Measurements from ENCODE around the gene CDH16. TPM values are rescaled to one million over a fixed set of nuclear protein-coding genes. Genes with fewer than 3 reads are reported as not detected.
"Not testable (repeated sequence)": the region's sequence is repeated elsewhere in the genome, so short reads cannot be mapped to it uniquely, and the experiment has no call there.

Gene CDH16
- total RNA-seq, 8 experiments from 2014 or later, result 0.04 to 0.24 (median 0.09) TPM; not detected in 4

DNA sequence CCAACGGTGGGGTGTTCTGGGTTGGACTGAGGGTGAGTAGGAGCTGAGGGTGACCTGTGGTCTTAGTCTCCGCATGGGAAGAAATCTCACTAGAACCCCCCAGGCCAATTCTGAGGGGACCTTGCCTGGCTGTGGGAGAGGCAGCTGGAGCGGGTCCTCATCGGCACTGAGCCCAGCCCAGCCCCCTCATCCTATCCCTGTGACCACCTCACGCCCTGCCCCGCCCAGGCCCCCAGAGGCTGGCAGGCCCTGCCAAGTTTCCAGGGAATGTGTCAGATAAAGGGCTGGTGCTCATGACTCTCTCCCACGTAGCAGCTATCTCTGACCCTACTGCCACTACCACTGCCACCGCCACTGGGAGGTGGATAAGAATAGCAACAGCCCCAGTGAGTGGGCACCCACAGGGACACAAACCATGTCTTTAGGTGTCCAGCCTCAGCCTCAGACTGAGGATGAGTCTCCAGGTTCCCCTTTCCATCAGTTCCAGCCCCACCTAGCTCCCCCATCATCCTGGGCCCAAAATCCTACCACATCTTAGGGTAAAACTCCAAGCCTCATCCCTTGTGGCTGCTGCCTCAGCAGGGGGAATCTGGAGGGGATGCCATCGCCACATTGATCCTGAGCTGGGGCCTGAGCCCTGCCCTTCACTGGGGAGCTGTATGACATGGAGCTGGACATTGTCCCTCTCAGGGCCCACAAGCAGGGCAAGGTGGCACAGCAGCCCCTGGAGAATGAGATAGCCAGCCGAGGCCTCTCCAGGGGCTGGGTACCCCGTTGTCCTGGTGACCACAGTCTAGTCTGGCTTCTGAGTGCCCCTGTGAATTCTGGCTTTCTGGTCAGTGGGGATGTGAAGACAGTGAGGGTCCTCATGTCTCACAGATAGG, 14.9 kb downstream of the CDH16 start:
- WGBS, 10 experiments, result 80 to 100% (median 92%) methylated on average over 1 to 4 of the region's 11 CpGs; no CpG with 5 or more reads in 7 of the 10 experiments
- in situ Hi-C loops (cut with MboI; ENCODE audit: low pct_unique_long_range_greater_than_20kb in 2 of 9, low sequenced_read_pairs in 9 of 9, unreplicated experiment in 9 of 9), result no loop called here
- H3K4me3 ChIP-seq, result no peak overlapping the region
- H3K4me1 ChIP-seq (replicated peaks in 1 of 2), result peaks cover 25 to 40% of the 10 kb centered on the region in 2 donors
- H3K27ac ChIP-seq, result no peak overlapping the region
- ATAC-seq (replicated peaks in 6 of 8), result no peak

DNA sequence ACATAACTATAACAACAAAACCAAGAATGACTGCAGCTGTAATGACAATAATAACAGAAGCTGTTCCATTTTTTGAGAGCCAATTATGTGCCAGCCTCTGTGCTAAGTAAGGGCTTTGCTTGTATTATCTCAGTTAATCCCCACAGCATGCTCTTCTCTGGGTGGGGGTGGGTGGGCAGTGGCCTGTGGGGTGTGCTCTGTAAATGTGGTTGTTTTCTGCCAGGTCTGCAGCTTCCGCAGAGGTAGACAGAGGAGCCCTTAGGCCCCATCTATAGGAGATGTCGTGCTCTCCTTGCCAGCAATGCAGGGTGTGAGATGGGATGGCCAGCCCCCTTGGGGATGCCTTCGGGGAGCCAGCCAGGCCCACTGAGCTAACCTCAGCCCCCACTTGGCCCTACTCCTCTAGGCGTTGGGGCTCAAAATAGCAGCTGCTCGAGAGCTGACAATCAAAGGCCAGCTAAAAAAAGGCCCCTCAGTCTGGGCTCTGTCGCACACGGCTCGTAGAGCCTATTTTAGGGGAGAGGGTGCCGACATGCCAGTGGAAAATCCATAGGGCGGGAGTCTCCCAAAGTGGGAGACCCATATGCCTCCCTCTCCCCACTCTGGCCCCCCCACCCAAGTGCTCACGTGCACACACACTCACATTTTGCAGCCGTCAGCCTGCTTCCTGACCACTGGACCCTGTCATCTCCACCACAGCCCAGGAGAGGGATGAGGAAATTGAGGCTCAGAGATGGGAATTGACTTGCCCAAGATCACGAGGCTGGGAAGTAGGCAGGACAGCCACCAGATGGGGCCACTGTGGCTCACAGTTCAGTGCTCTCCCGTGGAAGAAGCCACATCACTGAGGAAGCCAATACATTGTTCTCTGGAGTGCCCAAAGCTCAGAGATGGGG, 15.8 kb downstream of the CDH16 start:
- H3K4me1 ChIP-seq (replicated peaks in 1 of 2), result peaks cover 25 to 40% of the 10 kb centered on the region in 2 donors
- ATAC-seq (replicated peaks in 6 of 8), result no peak
- WGBS, 10 experiments, result 40 to 82% (median 72%) methylated on average over 1 to 6 of the region's 14 CpGs; no CpG with 5 or more reads in 4 of the 10 experiments
- no peak overlapping the region for H3K4me3 ChIP-seq
- no peak overlapping the region for H3K27ac ChIP-seq
- in situ Hi-C loops (cut with MboI; ENCODE audit: low pct_unique_long_range_greater_than_20kb in 2 of 9, low sequenced_read_pairs in 9 of 9, unreplicated experiment in 9 of 9), result no loop called here

DNA sequence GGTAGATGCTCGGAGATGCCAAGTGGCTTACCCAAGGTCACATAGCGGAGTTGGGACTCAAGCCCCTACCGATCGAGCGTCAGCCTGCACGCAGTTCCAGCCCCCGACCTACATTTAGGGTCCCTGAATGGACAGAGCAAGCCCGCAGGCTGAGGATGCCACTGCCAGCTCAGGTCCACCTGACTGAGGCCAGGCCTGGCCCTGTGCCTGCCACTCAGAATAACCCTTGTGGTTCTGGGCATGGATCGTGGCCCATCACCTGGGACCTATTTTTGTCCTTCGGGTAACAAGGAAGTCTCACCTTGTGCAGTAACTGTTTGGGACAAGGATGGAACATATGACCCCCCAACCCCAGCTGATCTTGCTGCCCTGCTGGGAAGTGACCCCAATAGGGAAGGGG, 17.1 kb downstream of the CDH16 start:
- in situ Hi-C loops (cut with MboI; ENCODE audit: low pct_unique_long_range_greater_than_20kb in 2 of 9, low sequenced_read_pairs in 9 of 9, unreplicated experiment in 9 of 9), result no loop called here
- Histone ChIP-seq H3K27ac (peak overlapping the region in 1 of 2 donors; percentile 86), H3K4me3 (no peak overlapping the region), H3K4me1 (replicated peaks in 1 of 2) (peaks cover 25 to 40% of the 10 kb centered on the region in 2 donors)
- no peak for ATAC-seq (replicated peaks in 6 of 8)
- WGBS, 10 experiments, result 88 to 100% (median 95%) methylated on average over 3 to 9 of the region's 10 CpGs; no CpG with 5 or more reads in 7 of the 10 experiments

DNA sequence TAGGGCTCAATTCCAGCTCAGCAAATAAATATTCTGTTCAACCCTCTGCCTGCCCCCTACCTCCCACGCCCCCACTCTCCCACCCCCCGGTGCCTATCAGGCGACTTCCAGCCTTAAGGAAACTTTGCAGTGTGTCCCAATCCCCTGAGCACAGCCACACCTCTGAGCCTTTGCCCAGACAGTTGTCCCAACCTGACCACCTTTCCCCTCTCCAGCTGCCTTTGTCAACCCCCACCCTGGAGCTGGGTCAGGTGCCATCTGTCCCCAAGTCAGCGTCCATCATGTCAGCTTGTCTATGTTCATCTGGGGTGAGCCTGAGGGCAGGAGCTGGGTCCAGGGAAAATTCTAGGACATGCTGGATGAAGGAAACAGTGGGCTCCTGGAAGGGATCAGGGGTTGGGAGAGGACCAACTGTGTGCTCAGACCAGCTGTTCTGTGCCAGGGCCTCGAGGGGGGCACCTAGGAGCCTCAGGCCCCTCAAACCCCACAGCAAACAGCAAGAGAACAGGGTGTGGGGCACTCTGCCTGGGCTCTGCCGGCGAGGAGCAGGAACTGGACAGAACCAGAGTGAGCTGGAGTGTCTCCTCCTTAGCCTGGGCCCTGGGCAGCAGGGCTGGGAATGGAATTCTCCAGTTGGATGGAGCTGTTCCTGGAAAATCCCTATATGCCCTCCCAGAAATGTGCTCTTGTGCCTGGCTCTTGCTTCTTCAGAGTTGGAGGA, 17.8 kb downstream of the CDH16 start:
- peak; percentile 2 to 46 (median 36) for ATAC-seq (replicated peaks in 6 of 8)
- Histone ChIP-seq H3K4me3 (no peak overlapping the region), H3K4me1 (replicated peaks in 1 of 2) (peaks cover 23 to 37% of the 10 kb centered on the region in 2 donors), H3K27ac (peak overlapping the region; percentile 19 to 86)
- 44 to 67% methylated on average over 1 to 4 of the region's 7 CpGs; no CpG with 5 or more reads in 8 of the 10 experiments for WGBS, 10 experiments
- in situ Hi-C loops (cut with MboI; ENCODE audit: low pct_unique_long_range_greater_than_20kb in 2 of 9, low sequenced_read_pairs in 9 of 9, unreplicated experiment in 9 of 9), result no loop called here

DNA sequence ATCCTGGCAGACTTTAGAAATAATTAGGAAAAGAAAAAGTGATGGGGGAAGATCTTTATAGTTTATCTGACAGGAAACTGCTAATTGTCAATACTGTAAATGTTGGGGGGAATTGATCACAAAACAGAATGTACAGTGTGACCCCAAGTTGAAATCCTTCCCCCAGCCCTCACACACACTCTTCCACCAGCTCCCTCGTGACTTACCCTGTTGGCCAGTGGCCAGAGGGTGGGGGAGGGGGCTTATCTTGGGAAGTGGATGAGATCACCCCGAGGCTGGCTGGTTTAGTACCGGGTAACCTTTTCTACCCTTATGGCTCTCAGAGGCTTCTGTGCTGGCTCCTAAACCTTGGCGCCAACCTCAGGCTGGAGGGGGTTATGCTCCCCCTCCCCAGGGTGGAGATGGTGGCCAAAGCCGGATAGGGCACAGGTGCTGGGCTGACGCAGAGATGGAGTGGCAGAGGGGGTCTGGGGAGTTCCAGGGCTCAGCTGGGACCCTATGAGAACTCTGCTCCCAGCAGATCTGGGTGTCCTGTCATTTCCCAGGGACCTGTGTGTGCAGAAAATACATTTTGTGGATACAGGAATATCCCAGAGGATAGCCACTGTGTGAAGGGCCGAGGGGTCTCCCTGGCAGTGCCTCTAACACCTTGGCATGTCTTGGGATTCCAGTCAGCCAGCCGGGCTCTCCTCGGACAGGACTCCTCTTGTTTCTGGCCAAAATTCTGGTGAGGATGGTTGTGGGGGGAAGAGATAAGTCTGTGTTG, 18.6 kb downstream of the CDH16 start:
- Histone ChIP-seq H3K27ac (peak overlapping the region; percentile 72 to 86), H3K4me3 (no peak overlapping the region), H3K4me1 (replicated peaks in 1 of 2) (peaks cover 22 to 32% of the 10 kb centered on the region in 2 donors)
- in situ Hi-C loops (cut with MboI; ENCODE audit: low pct_unique_long_range_greater_than_20kb in 2 of 9, low sequenced_read_pairs in 9 of 9, unreplicated experiment in 9 of 9), result no loop called here
- peak; percentile 18 to 89 (median 86) for ATAC-seq (replicated peaks in 6 of 8)
- WGBS, 10 experiments, result 0 to 100% (median 0%) methylated on average over 1 to 2 of the region's 9 CpGs; no CpG with 5 or more reads in 7 of the 10 experiments

DNA sequence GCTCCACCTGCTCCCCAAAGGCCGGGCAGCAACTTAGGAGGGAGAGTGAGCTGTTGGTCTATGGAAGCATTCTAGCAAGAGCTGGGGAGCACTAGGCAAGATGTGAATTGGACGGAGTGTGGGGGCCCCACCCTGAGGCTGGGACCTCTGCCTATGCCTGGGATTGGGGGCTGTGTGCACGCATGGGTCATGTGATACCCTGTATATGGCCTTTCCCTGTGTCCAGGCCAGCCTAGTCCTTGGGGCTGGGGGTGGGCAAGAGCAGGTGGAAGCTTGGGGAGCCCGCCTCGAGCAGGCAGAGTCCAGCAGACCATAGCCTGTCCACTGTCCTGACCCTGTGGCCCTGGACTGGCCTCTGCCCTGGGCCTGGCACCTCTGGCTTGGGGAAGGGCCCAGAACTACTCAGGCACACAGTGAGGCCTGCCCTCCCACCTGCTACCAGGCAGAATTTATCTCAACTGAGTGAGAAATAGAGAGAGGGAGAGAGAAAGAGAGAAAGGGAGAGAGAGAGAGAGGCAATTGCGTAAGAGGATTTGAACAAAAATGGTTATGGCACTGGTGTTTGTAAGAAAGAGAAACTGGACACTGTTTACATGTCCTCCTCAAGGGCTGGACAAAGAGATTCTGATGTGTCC, 19.3 kb downstream of the CDH16 start:
- ATAC-seq (replicated peaks in 6 of 8), result peak in 7 of 8 experiments; percentile 8 to 34 (median 20)
- WGBS, 10 experiments, result 40 to 100% (median 91%) methylated on average over 1 to 3 of the region's 6 CpGs; no CpG with 5 or more reads in 4 of the 10 experiments

DNA sequence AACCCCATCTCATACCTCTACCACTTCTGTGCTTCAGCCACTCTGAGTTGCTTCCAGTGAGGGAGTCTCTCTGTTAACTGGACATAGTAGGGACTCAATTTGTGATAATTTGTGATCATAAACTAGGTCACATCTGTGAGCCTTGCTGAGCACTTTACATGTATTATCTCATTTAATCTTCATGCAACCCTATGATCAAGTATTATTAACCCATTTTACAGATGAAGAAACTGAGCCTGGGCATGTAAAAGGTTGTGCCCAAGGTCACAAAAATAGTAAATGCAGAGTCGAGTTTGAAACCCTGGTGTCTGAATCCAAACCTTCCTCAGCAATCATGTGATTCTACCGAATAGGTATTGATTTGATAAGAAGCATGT, 19.8 kb downstream of the CDH16 start:
- WGBS, 10 experiments, result 20 to 100% (median 85%) methylated on average over 1 to 2 of the region's 2 CpGs; no CpG with 5 or more reads in 2 of the 10 experiments
- Histone ChIP-seq H3K4me1 (replicated peaks in 1 of 2) (peaks cover 22 to 27% of the 10 kb centered on the region in 2 donors), H3K4me3 (no peak overlapping the region), H3K27ac (peak overlapping the region in 1 of 2 donors; percentile 86)
- in situ Hi-C loops (cut with MboI; ENCODE audit: low pct_unique_long_range_greater_than_20kb in 2 of 9, low sequenced_read_pairs in 9 of 9, unreplicated experiment in 9 of 9), result no loop called here
- ATAC-seq (replicated peaks in 6 of 8), result no peak

More for the DNA sequence above, 19.3 kb downstream of the CDH16 start:
- no peak overlapping the region for H3K4me3 ChIP-seq
- peak overlapping the region; percentile 72 to 86 for H3K27ac ChIP-seq
- in situ Hi-C loops (cut with MboI; ENCODE audit: low pct_unique_long_range_greater_than_20kb in 2 of 9, low sequenced_read_pairs in 9 of 9, unreplicated experiment in 9 of 9), result no loop called here
- peaks cover 22 to 27% of the 10 kb centered on the region in 2 donors for H3K4me1 ChIP-seq (replicated peaks in 1 of 2)

DNA sequence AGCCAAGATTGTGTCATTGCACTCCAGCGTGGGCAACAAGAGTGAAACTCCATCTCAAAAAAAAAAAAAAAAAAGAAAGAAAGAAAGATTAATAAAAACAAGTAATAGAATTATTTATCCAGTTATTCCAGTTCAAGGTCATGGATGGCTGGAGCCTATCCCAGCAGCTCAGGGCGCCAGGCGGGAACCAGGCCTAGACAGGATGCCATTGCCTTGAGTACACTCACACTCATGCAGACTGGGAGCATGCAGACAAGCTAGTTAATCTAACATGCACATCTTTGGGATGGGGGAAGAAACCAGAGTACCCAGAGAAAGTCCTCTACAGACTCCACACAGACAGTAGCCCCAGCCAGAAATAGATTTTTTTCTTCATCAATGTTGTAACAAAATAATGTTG, 20.5 kb downstream of the CDH16 start:
- WGBS, 10 experiments, result 83 to 100% (median 88%) methylated on average over 1 to 2 of the region's 3 CpGs; no CpG with 5 or more reads in 5 of the 10 experiments
- in situ Hi-C loops (cut with MboI; ENCODE audit: low pct_unique_long_range_greater_than_20kb in 2 of 9, low sequenced_read_pairs in 9 of 9, unreplicated experiment in 9 of 9), result no loop called here
- H3K4me1 ChIP-seq (replicated peaks in 1 of 2), result peaks cover 22 to 27% of the 10 kb centered on the region in 2 donors
- H3K27ac ChIP-seq, result no peak overlapping the region
- no peak for ATAC-seq (replicated peaks in 6 of 8)
- H3K4me3 ChIP-seq, result no peak overlapping the region

DNA sequence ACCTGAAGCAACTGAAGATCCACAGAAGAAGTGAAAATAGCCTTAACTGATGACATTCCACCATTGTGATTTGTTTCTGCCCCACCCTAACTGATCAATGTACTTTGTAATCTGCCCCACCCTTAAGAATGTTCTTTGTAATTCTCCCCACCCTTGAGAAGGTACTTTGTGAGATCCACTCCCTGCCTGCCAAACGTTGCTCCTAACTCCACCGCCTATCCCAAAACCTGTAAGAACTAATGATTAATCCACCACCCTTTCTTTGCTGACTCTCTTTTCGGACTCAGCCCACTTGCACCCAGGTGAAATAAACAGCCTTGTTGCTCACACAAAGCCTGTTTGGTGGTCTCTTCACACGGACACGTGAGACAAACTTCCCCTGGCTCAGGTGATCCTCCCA, 22.0 kb downstream of the CDH16 start:
- H3K4me3 ChIP-seq; H3K27ac ChIP-seq; in situ Hi-C loops (cut with MboI; ENCODE audit: low pct_unique_long_range_greater_than_20kb in 2 of 9, low sequenced_read_pairs in 9 of 9, unreplicated experiment in 9 of 9); ATAC-seq (replicated peaks in 6 of 8): not testable (repeated sequence)
- WGBS, 10 experiments, result 45 to 100% (median 72%) methylated on average over 1 to 4 of the region's 5 CpGs; no CpG with 5 or more reads in 2 of the 10 experiments
- peaks cover 22 to 27% of the 10 kb centered on the region in 2 donors for H3K4me1 ChIP-seq (replicated peaks in 1 of 2)

DNA sequence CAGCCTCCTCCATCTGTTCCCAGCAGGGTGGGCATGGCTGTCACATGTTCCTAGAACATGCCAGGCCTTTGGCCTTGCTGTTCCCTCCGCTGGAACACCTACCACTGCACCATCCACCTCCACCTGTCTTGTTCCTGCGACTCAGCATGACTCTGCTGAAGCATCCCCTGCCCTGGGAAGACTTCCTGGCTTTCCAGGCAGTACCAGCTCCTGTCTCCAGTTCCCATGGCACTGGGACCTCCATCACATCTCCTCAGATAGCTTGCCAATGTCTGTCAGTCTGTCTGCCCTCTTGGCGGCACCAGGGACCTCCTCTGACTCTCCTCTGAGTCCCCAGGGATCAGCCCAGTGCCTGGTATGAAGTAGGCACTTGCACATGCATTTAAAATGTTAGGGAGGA, 22.7 kb downstream of the CDH16 start:
- H3K4me3 ChIP-seq, result no peak overlapping the region
- 50 to 100% (median 80%) methylated on average over 1 to 2 of the region's 3 CpGs; no CpG with 5 or more reads in 5 of the 10 experiments for WGBS, 10 experiments
- H3K27ac ChIP-seq, result no peak overlapping the region
- in situ Hi-C loops (cut with MboI; ENCODE audit: low pct_unique_long_range_greater_than_20kb in 2 of 9, low sequenced_read_pairs in 9 of 9, unreplicated experiment in 9 of 9), result no loop called here
- peaks cover 18 to 22% of the 10 kb centered on the region in 2 donors for H3K4me1 ChIP-seq (replicated peaks in 1 of 2)
- no peak for ATAC-seq (replicated peaks in 6 of 8)

DNA sequence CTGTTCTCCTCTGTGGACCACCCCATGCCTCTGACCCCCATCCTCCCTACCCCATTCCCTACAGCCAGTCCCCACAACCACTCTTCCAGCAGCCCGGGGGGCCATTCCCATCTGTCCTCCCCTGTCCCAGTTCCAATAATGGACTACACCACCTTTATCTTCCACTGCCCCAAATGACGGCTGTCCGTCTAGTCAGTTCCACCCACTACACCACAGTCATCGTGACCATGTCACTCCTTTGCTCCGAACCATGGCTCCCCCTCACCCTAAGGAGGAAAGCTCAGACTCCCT, 23.1 kb downstream of the CDH16 start:
- no peak for ATAC-seq (replicated peaks in 6 of 8)
- H3K4me3 ChIP-seq, result no peak overlapping the region
- in situ Hi-C loops (cut with MboI; ENCODE audit: low pct_unique_long_range_greater_than_20kb in 2 of 9, low sequenced_read_pairs in 9 of 9, unreplicated experiment in 9 of 9), result no loop called here
- 80 to 100% (median 100%) methylated on average over 1 to 2 of the region's 5 CpGs; no CpG with 5 or more reads in 7 of the 10 experiments for WGBS, 10 experiments
- no peak overlapping the region for H3K27ac ChIP-seq
- H3K4me1 ChIP-seq (replicated peaks in 1 of 2), result peaks cover 15 to 18% of the 10 kb centered on the region in 2 donors
